OCI-LY3 (cell line): ENCODE data around the gene TMEM164.
A peak's percentile ranks its signal among the peaks of the same experiment; 100 is the strongest.

Experiments
- H2AFZ ChIP-seq: fragments of 200-600, 300-600 bp; shearing (Covaris generic); 2 replicates; pipeline ENCODE4 v1.6.0; 2014; ENCODE audit warnings: antibody characterized with exemption, low read depth, low read length
- H3K27ac ChIP-seq: fragments of 200-600, 300-600 bp; sonication (generic); 2 replicates; pipeline ENCODE4 v1.5.1; 2014; ENCODE audit warnings: mild to moderate bottlenecking, low read length, moderate library complexity, mixed read lengths
- H3K27me3 ChIP-seq: fragments of 200-600, 300-600 bp; sonication (generic); 2 replicates; pipeline ENCODE4 v1.6.1; 2014; ENCODE audit warnings: low read depth, low read length, mixed read lengths
- H3K36me3 ChIP-seq: fragments of 200-600, 300-600 bp; sonication (generic); replicated peaks from 2 replicates; pipeline ENCODE3; 2014; ENCODE audit warnings: low read depth, low read length, mixed read lengths
- H3K4me1 ChIP-seq: fragments of 300-600, 200-600 bp; sonication (generic); 2 replicates; pipeline ENCODE4 v1.6.1; 2014; ENCODE audit warnings: low read length, mixed read lengths
- H3K4me2 ChIP-seq: fragments of 200-600, 300-600 bp; sonication (generic); 2 replicates; pipeline ENCODE4 v1.6.1; 2014; ENCODE audit warnings: low read length, mixed read lengths
- H3K4me3 ChIP-seq: fragments of 300-600, 200-600 bp; sonication (generic); 2 replicates; pipeline ENCODE4 v1.5.1; 2014; ENCODE audit warnings: antibody characterized with exemption, mild to moderate bottlenecking, low read length, moderate library complexity
- H3K79me2 ChIP-seq: fragments of 300-600, 200-600 bp; shearing (Covaris generic); 2 replicates; pipeline ENCODE4 v1.6.1; 2014; ENCODE audit warnings: mild to moderate bottlenecking, low read length, mixed read lengths
- H3K9ac ChIP-seq: fragments of 300-600, 200-600 bp; shearing (Covaris generic); 2 replicates; pipeline ENCODE4 v1.6.0; 2014; ENCODE audit warnings: mild to moderate bottlenecking, low read length, moderate library complexity
- H3K9me3 ChIP-seq: fragments of 200-600, 300-600 bp; shearing (Covaris generic); 2 replicates; pipeline ENCODE4 v1.6.1; 2014; ENCODE audit warnings: low read length, mixed read lengths; ENCODE audit not compliant: insufficient read depth
- H4K20me1 ChIP-seq: fragments of 200-600, 300-600 bp; sonication (generic); 2 replicates; pipeline ENCODE4 v1.6.1; 2016; ENCODE audit warnings: low read length, mixed read lengths; ENCODE audit not compliant: insufficient read depth
- CTCF ChIP-seq: fragments of 200-600, 300-600 bp; sonication (generic); IDR thresholded peaks from 2 replicates; pipeline ENCODE4 v1.5.1; 2014; ENCODE audit warnings: antibody characterized with exemption, low read length, low read depth
- EZH2phosphoT487 ChIP-seq: fragments of 200-600 bp; shearing (Covaris generic); IDR thresholded peaks from 2 replicates; pipeline ENCODE4 v1.6.1; 2018; ENCODE audit warnings: antibody characterized with exemption, mixed run types, low read depth

TMEM164 gene

GRCh38 chrX:110159865-110160264, 157.0 kb downstream of the TMEM164 start:
- peak overlapping the region; percentile 40 for H3K27ac ChIP-seq

GRCh38 chrX:110161361-110161686, 158.4 kb downstream of the TMEM164 start:
- Histone ChIP-seq H3K9me3 (no peaks in the 10 kb centered on the region), H3K27me3 (no peaks in the 10 kb centered on the region), H4K20me1 (peaks cover 10% of the 10 kb centered on the region; the same call in 1 of the 2 replicates), H3K4me3 (no peak overlapping the region), H3K36me3 (no peaks in the 10 kb centered on the region), H3K4me1 (peaks cover 22% of the 10 kb centered on the region), H3K27ac (no peak overlapping the region), H3K79me2 (no peaks in the 10 kb centered on the region), H3K9ac (no peak overlapping the region), H3K4me2 (no peak overlapping the region), H2AFZ (no peak overlapping the region)
- TF ChIP-seq EZH2phosphoT487 (no peak), CTCF (no peak)

More at GRCh38 chrX:110159865-110160264, 157.0 kb downstream of the TMEM164 start:
- Histone ChIP-seq H2AFZ (no peak overlapping the region), H3K9me3 (no peaks in the 10 kb centered on the region), H3K4me2 (peak overlapping the region; percentile 54), H4K20me1 (peaks cover 10% of the 10 kb centered on the region; the same call in 1 of the 2 replicates), H3K27me3 (no peaks in the 10 kb centered on the region), H3K4me1 (peaks cover 17% of the 10 kb centered on the region), H3K36me3 (no peaks in the 10 kb centered on the region), H3K4me3 (no peak overlapping the region), H3K79me2 (no peaks in the 10 kb centered on the region), H3K9ac (no peak overlapping the region)
- TF ChIP-seq CTCF = no peak
- no peak for TF ChIP-seq EZH2phosphoT487

- H3K27ac ChIP-seq = no peak overlapping the region
- no peak overlapping the region for H3K4me3 ChIP-seq
- no peaks in the 10 kb centered on the region for H3K36me3 ChIP-seq
- no peaks in the 10 kb centered on the region for H3K79me2 ChIP-seq
- no peaks in the 10 kb centered on the region for H3K9me3 ChIP-seq
- peaks cover 10% of the 10 kb centered on the region; the same call in 1 of the 2 replicates for H4K20me1 ChIP-seq
- no peaks in the 10 kb centered on the region for H3K27me3 ChIP-seq
- H3K4me1 ChIP-seq = peaks cover 30% of the 10 kb centered on the region
- H2AFZ ChIP-seq = no peak overlapping the region
- TF ChIP-seq EZH2phosphoT487 = no peak
- TF ChIP-seq CTCF = no peak
- no peak overlapping the region for H3K4me2 ChIP-seq
- no peak overlapping the region for H3K9ac ChIP-seq
Measured at GRCh38 chrX:110162131-110162530, 159.2 kb downstream of the TMEM164 start.

DNA sequence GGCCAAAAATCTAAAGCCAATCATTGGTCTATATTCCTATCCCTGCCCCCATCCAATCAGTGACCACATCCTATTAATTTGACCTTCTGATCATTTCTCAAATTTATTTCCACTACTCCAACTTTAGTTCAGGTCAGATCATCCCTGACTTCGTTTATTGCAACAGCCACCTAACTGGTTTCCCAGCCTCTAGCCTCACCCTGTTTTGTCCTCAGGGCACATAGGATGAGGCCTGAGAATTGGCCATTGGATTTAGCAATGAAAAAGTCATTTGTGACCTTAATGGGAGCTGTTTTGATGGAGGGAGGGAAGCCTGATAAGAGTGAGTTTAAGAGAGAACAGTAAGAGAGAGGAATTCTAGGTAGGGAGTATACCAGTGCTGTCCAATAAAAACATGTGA, 160.0 kb downstream of the TMEM164 start:
- TF ChIP-seq EZH2phosphoT487 = no peak
- no peak for TF ChIP-seq CTCF
- Histone ChIP-seq H3K4me2 (no peak overlapping the region), H3K9ac (no peak overlapping the region), H3K27ac (no peak overlapping the region), H2AFZ (no peak overlapping the region), H3K9me3 (no peaks in the 10 kb centered on the region), H3K27me3 (no peaks in the 10 kb centered on the region), H3K79me2 (no peaks in the 10 kb centered on the region), H3K4me1 (peaks cover 34% of the 10 kb centered on the region), H3K4me3 (no peak overlapping the region), H4K20me1 (peaks cover 10% of the 10 kb centered on the region; the same call in 1 of the 2 replicates), H3K36me3 (no peaks in the 10 kb centered on the region)
